ENCODE results near the gene BIRC3.

Gene BIRC3

DNA sequence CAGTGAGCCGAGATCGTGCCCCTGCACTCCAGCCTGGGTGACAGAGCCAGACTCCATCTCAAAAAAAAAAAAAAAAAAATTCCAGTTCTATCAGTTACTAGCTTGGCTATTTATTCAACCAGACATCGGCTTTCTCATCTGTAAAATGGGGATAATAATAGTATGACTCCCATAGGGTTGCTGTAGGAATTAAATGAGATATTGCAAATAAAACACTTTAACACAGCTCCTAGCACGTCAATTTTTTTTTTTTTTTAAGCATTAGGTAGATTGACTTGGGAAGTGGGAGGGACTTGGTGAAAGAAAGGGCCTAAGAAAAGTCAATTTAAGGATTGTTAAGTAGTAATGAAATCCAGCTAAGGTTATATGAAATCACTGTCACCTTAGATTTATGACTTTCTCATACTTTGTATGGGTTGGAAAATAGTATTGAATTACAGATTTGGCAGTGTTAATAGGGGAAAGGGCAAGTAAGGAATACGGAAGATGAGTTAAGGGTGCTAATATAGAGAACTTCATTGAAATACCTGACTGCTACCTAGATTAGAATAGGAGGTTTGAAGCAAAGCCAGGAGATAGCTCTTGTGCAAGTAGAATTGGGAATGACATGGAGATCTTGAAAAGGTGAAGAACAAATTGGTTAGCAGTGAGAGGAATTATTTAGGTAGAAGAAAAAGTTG, 58.6 kb downstream of the BIRC3 start:
- no peak for DNase-seq (ENCODE audit: low spot score)

DNA sequence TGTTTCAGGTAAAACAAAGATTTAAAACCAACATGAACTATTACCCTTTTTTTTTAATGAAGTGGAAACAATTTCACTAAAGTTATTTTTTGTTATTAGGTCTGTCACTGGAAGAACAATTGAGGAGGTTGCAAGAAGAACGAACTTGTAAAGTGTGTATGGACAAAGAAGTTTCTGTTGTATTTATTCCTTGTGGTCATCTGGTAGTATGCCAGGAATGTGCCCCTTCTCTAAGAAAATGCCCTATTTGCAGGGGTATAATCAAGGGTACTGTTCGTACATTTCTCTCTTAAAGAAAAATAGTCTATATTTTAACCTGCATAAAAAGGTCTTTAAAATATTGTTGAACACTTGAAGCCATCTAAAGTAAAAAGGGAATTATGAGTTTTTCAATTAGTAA, 60.6 kb downstream of the BIRC3 start:
- no peak for DNase-seq (ENCODE audit: low spot score)

DNA sequence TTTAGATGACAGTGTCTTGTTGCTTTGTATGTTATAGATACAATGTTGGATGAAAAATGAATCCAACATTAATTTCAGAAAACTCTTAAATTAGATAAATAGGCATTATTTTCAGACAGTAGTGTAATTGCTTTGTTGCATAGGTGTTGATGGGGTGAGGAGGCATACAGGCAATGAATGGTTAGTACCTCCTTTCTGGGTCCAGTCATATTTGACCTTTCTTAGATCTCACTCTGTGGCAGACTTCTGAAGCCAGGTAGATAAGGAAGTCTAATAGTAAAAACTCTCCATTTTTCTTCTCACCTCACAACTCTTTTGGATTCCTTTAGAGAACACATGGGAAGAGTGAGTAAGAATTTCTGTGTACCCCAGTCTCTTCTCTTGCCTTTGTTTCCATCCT, 61.5 kb downstream of the BIRC3 start:
- no peak for DNase-seq (ENCODE audit: low spot score)

DNA sequence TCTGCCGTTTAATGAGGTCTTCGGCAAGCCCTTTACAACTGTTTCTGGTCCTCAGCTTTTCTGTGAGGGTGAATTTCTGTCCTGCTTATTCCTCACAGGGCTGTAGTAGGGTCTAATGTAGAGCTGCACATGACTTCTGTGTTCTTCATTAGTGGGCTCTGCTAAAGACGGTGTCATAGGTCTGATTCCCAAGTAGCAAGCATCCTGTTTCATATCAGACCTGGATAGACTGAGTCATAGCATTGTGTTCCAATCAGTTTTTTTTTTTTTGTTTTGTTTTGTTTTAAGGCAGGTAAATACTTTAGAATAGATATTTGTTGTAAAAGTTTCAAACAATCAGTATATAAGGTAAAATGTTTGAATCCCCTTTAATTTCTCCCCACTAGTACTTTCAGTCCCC, 65.1 kb downstream of the BIRC3 start:
- no peak for DNase-seq (ENCODE audit: low spot score)

DNA sequence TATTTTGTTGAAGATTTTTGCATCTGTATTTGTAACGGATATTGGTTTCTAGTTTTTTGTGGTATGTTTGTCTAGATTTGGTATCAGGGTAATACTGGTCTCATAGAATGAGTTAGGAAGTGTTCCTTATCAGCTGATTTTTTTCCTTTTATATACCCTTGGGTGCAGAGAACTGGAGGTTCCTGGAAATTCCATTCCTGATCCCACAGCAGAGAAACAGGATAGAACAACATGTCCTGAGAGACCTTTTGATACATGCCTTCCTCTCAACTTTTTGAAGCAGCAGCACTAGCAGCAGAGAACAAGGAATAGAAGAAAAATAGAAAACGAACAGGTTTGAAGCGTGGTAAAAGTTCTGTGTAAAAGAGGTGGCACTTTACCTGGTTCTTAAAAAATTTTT, 66.6 kb downstream of the BIRC3 start:
- DNase-seq (ENCODE audit: low spot score), result no peak

DNA sequence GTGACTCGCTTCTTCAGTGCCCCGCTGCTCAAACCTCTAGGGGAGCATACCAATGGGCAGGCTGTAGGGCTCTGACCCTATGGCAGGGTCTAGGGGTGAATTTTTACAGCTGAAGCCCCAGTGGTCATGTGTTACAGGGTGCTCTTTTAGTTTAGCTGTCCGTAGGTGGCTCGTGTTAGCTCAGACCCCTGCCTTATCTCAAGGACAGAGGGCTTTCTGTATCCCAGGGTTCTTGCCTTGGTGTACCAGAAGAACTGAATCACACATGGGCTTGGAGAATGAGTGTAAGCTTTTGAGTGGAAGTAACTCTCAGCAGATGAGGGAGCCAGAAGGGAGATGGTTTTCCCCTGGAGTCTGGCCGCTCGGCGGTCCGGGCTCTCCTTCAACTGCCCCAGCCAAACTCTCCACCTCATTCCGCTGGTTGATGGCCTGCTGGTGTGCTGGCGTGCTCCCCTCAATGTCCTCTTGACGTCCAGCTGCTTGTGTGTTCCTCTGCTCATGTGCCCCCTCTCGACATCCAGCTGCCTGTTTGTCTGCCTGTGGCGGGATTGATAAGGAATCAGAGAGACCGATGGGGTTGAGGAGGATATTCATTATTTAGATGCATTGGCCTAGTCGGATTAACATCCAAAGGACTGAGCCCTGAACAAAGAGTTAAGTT, 67.3 kb downstream of the BIRC3 start:
- DNase-seq (ENCODE audit: low spot score), result no peak

DNA sequence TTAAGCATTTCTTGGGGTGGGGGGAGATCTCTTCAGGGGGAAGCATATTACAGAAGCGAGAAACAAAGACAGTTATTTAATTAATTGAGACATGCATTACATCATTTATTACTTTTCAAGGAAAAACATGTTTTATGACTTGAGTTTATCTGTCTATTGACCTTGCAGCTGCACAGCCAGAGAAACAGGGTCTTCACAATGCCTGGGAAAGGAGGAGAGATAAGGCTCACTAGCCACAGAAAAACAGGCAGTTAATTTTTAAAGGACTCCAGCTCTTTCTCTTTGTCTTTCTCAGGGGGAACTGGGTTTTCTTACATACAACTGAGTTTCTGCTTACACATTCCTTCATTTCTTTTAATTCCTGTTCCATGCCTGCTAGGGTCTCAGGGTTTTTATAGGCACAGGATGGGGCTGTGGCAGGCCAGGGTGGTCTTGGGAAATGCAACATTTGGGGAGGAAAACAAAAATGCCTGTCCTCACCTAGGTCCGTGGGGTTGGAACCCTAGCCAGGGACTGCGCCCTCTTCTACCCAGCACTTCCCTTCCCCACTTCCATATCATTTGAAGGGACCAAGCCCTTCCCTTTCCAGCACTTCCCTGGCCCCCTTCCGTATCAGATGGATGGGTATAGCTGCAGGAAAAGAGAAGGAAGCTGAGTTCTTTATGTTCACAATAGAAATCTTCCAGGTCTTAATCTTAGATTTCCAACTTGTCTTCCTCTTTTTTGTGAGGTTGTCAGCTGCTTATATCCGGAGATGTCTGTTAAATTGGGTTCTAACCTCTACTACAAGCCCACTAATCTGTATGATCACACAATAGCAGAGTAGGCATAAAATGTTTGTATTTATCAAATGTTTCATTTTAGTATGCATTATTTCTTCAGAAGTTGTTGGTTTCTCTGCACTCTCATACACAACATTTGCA, 68.1 kb downstream of the BIRC3 start:
- DNase-seq (ENCODE audit: low spot score), result no peak

DNA sequence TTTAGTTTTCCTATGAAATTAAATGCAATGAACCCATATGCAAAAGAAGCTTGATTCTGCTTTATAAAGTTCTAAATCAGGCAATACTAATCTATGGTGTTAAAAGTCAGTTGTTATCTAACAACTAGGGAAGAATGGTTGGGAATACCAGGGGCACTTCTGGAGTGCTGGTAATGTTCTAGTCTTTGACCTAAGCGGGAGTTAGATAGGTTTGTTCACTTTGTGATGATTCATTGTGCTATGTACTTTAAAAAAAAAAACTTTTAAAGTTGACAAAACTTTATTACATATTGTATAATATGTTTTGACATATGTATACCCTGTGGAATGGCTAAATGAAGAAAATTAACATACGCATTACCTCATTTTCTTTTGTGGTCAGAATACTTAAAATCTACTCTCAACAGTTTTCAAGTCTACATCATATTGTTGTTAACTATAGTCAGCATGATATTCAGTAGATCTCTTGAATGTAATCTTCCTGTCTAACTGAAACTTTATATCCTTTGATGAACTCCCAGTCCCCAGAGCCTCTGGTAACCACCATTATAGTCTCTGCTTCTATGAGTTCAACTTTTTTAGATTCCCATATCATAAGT, 69.0 kb downstream of the BIRC3 start:
- DNase-seq (ENCODE audit: low spot score), result no peak

DNA sequence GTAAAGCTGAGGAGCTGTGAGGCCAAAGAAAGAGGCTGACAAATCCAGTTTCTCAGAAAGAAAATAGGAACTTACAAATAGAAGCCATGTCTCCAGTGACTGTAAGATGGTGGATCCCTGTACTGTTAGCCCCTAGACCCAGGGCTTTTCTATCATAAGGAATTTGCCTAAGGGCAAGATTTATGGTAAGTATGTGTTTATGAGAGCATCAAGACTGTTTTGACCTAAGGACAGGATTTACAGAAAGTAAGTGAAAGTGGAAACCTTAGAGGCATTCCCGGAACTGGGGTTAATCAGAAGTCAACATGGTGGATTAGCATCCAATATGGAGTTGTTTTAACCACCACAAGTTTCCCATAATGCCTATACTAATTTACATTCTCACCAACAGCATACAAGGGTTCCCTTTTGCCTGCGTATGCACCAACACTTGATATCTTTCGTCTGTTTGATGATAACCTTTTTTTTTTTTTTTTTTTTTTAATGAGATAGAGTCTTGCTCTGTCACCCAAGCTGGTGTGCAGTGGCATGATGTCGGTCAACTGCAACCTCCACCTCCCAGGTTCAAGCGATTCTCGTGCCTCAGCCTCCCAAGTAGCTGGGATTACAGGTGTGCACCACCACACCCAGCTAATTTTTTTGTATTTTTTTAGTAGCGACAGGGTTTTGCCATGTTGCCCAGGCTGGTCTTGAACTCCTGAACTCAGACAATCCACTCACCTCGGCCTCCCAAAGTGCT, 69.9 kb downstream of the BIRC3 start:
- DNase-seq (ENCODE audit: low spot score), result no peak

Measured in hepatic stellate cell (primary cell).